WERI-Rb-1 (cell line): Measurements from ENCODE around the gene NEK2.

Experiments used
- DNase-seq: peaks from one replicate; pipeline ENCODE4 v3.0.0-alpha.2; 2020
- H3K27ac ChIP-seq: fragments of 250-450 bp; sonication (Bioruptor Pico); 2 replicates; pipeline ENCODE4 v1.5.1; 2020; ENCODE audit warnings: mild to moderate bottlenecking, moderate library complexity
- H3K27me3 ChIP-seq: fragments of 250-450 bp; sonication (Bioruptor Pico); 2 replicates; pipeline ENCODE4 v1.5.1; 2021; ENCODE audit warnings: mild to moderate bottlenecking, low read depth, moderate library complexity; ENCODE audit not compliant: insufficient read depth, severe bottlenecking
- H3K36me3 ChIP-seq: fragments of 250-450 bp; sonication (Bioruptor Pico); 2 replicates; pipeline ENCODE4 v1.5.1; 2020; ENCODE audit warnings: mild to moderate bottlenecking, moderate library complexity
- H3K4me3 ChIP-seq: 2 replicates; pipeline ENCODE4 v1.5.1; 2011; ENCODE audit warnings: low read depth, mild to moderate bottlenecking, control low read depth, low read length
- H3K9me3 ChIP-seq: fragments of 250-450 bp; sonication (Bioruptor Pico); 2 replicates; pipeline ENCODE4 v1.5.1; 2021; ENCODE audit warnings: mild to moderate bottlenecking, moderate library complexity; ENCODE audit not compliant: severe bottlenecking
- TF ChIP-seq, protein P1 (sequence below): IDR thresholded peaks from 2 replicates; pipeline ENCODE4 v1.5.1; 2011; ENCODE audit warnings: low read depth, mild to moderate bottlenecking, control low read depth, inconsistent platforms, low read length

NEK2 gene

DNA sequence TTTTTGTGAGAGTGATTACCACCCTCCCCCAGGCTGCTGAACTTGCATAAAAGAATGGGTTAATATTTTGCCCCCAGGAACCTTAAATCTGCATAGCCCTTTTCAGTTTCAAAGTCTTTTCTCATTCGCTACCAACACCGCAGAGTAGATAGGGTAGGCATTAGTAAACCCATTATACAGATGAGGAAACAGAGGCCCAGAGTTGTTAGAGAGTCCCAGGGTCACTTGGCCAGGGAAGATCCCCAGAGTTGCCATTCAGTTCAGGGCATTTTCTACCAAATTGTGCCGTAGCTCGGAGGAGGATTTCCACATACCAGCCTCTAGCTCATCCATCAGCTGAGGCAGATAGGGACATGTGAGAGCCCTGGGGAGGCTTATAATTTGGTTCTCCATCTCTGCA, 40.5 kb downstream of the NEK2 start:
- no peak overlapping the region for H3K27ac ChIP-seq
- TF ChIP-seq, protein P1, sequence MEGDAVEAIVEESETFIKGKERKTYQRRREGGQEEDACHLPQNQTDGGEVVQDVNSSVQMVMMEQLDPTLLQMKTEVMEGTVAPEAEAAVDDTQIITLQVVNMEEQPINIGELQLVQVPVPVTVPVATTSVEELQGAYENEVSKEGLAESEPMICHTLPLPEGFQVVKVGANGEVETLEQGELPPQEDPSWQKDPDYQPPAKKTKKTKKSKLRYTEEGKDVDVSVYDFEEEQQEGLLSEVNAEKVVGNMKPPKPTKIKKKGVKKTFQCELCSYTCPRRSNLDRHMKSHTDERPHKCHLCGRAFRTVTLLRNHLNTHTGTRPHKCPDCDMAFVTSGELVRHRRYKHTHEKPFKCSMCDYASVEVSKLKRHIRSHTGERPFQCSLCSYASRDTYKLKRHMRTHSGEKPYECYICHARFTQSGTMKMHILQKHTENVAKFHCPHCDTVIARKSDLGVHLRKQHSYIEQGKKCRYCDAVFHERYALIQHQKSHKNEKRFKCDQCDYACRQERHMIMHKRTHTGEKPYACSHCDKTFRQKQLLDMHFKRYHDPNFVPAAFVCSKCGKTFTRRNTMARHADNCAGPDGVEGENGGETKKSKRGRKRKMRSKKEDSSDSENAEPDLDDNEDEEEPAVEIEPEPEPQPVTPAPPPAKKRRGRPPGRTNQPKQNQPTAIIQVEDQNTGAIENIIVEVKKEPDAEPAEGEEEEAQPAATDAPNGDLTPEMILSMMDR: no peak
- H3K9me3 ChIP-seq: no peaks in the 10 kb centered on the region
- H3K36me3 ChIP-seq: no peaks in the 10 kb centered on the region
- DNase-seq: no peak
- no peak overlapping the region for H3K4me3 ChIP-seq
- H3K27me3 ChIP-seq: no peaks in the 10 kb centered on the region

DNA sequence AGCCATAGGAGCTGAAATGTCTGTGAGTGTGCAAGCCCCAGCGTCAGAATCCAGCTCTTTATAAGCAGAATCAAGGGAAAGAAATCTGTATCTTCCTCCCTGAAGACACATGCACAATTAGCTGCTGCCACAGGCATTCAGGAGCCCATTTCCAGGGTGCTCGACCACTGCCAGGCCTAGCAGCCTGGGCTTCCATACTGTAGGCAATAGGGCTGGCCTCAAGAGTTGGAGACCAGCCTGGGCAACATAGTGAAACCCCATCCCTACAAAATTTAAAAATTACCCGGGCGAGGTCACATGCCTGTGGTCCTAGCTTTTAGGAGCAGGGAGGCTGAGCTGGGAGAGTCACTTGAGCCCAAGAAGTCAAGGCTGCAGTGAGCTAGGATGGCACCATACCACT, 41.0 kb downstream of the NEK2 start:
- Histone ChIP-seq H3K36me3 (no peaks in the 10 kb centered on the region), H3K4me3 (no peak overlapping the region), H3K27ac (no peak overlapping the region), H3K9me3 (no peaks in the 10 kb centered on the region), H3K27me3 (no peaks in the 10 kb centered on the region)
- TF ChIP-seq, protein P1: no peak
- DNase-seq: no peak

DNA sequence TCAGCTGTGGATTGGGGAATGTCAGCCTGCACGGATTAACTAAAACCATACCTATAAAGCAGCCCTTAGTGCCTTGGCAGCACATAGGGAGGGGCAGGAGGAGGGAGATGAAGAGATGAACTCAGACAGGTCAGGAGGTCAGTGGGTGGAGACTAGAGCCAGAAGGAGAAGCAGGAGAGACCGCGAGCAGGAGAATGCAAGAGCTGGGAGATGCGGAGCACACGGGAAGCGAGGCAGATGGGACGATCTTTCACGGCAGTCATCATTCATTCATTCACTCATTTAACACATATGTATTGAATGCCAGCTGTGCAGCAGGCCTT, 41.9 kb downstream of the NEK2 start:
- no peaks in the 10 kb centered on the region for H3K9me3 ChIP-seq
- no peak for DNase-seq
- TF ChIP-seq, protein P1: no peak
- H3K36me3 ChIP-seq: no peaks in the 10 kb centered on the region
- H3K27ac ChIP-seq: no peak overlapping the region
- H3K4me3 ChIP-seq: no peak overlapping the region
- no peaks in the 10 kb centered on the region for H3K27me3 ChIP-seq

DNA sequence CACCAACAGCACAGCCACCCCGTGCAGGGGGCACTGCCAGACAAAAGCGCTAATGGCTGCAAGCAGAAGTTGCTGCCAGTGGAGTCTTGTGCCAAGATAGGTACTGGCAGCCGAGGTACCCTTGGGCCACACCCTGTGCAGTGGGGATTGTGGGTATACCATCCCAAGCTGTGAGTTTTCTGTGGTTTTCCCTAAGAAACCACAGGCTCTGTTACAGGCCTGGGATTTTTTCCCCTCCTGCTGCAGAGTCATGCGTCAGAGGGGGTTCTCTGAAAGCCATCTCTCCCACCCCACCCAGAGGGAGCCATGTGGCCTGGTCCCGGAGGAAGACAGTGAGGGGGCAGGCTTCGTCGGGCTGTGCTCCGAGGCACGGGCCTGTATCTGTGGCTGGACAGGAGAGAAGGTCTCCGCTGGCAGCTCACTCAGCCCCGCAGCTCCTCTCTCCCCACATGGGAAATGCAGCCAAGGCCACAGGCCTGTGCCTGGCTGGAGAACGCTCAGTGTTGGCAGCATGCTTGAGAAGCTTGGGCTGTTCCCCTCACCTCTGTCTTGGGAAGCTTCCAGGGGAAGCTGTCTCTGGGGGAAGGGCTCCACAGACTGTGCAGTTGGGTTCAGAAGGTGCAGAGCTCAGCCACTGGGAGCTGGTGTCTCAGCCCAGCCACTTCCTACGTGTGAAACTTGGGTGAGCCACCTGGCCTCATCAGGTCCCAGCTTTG, 42.5 kb downstream of the NEK2 start:
- H3K4me3 ChIP-seq: no peak overlapping the region
- H3K36me3 ChIP-seq: no peaks in the 10 kb centered on the region
- TF ChIP-seq, protein P1: no peak
- no peaks in the 10 kb centered on the region for H3K27me3 ChIP-seq
- no peak overlapping the region for H3K27ac ChIP-seq
- peak; percentile 51 for DNase-seq
- H3K9me3 ChIP-seq: no peaks in the 10 kb centered on the region

DNA sequence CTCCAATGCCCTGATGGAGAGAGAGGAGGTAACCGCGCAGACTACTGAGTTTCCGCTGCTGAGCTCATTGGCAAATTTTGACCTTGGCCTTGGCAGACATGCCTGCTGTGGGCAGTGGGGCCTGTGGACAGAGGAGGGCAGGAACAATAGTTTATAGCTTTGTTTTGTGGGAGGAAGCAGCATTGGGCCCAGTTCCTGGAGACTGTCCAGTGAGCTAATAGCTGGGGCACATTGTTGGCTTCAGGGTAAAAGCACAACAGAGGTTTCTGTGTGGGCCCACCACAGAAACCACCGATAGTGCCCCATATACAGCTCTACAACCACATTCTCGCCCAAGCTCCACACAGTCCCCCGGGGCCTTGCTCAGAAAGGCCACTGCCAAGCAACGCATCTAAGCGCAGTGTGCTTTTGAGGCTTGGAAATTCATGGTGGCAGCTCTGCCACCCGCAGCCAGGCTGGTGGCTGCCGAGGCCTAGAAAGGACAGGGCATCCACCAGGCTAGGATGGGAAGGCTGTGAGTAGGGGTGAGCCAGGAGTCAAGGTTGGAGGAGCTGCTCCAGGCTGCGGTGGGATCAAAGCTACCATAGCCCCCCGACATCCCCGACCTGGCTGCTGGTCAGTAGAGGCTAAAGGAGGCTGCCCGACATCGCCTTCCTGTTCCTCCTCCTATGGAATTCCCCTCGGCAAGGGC, 43.2 kb downstream of the NEK2 start:
- Histone ChIP-seq H3K27me3 (no peaks in the 10 kb centered on the region), H3K9me3 (no peaks in the 10 kb centered on the region), H3K36me3 (no peaks in the 10 kb centered on the region), H3K27ac (no peak overlapping the region), H3K4me3 (no peak overlapping the region)
- DNase-seq: no peak
- TF ChIP-seq, protein P1: no peak
